BJ (cell line): ENCODE results near the gene PHAX. TPM values are rescaled to one million over a fixed set of nuclear protein-coding genes. Genes with fewer than 3 reads are reported as not detected.

Experiments
- CTCF ChIA-PET: fragments of 350-600 bp; formaldehyde crosslinking; extraction: SDS; loops from one replicate; lab custom pipeline; 2021; ENCODE audit warnings: antibody characterized with exemption, inconsistent platforms; lab: Yijun Ruan, JAX
- POLR2A ChIA-PET: fragments of 300-600 bp; sonication (Branson Sonifier 250); formaldehyde crosslinking; extraction: SDS; loops from one replicate; lab custom pipeline; 2021; ENCODE audit warnings: antibody characterized with exemption; lab: Charles Lee
- DNase-seq: peaks from one replicate; pipeline ENCODE4 v3.0.0-alpha.2; 2011; ENCODE audit warnings: low read depth
- H3K27me3 ChIP-seq: 2 replicates; pipeline ENCODE4 v1.6.0; 2011; ENCODE audit warnings: low read length; ENCODE audit not compliant: control insufficient read depth, insufficient read depth
- H3K36me3 ChIP-seq: 2 replicates; pipeline ENCODE4 v1.5.1; 2011; ENCODE audit warnings: low read length; ENCODE audit not compliant: control insufficient read depth, insufficient read depth
- H3K4me3 ChIP-seq: 2 replicates; pipeline ENCODE4 v1.5.1; 2011; ENCODE audit warnings: low read depth, mild to moderate bottlenecking, control low read depth, low read length
- polyA plus RNA-seq: library from polyadenylated mRNA; depleted of rRNA; stranded (reverse); fragments of >200 nt; gene quantifications from 2 replicates; pipeline ENCODE4 v1.2.3, GENCODE V29; 2011
- TF ChIP-seq, protein P1 (sequence below): IDR thresholded peaks from 2 replicates; pipeline ENCODE4 v1.5.1; 2011; ENCODE audit warnings: low read depth, mild to moderate bottlenecking, control low read depth, inconsistent platforms, low read length, moderate library complexity; ENCODE audit not compliant: insufficient read depth

The PHAX gene
- polyA plus RNA-seq, 1 experiment = 40.7 TPM

DNA sequence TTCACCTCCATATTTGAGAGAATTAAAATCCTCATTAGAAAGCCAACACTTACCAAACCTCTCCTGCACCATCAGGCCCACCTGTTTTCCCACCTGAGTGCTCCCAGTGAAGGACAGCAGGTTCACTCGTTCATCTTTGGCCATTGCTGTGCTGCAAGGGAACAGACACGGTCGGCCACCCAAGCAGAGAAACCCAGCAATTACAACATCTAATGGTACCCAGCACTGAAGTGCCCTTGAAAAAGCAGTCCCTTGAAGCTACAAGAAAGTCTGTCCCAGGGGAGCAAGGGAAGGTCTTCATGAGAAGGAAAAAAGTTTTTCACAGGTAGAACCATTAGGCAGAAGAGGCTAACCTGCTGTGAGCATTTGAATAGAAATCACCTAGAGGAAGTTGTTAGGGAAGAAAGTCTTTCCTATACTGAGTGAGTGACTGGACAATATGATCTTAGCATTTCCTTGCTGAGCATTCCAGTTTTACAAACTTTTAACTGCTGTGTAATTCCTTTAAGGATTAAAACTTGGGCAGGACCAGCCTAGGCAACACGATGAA, 32.5 kb upstream of the PHAX start:
- Histone ChIP-seq H3K36me3 (peaks cover 3% of the 10 kb centered on the region; the same call in 1 of the 2 replicates), H3K27me3 (no peaks in the 10 kb centered on the region), H3K4me3 (no peak overlapping the region)
- ChIA-PET POLR2A (no interaction called here), CTCF (no interaction called here)
- TF ChIP-seq, protein P1, sequence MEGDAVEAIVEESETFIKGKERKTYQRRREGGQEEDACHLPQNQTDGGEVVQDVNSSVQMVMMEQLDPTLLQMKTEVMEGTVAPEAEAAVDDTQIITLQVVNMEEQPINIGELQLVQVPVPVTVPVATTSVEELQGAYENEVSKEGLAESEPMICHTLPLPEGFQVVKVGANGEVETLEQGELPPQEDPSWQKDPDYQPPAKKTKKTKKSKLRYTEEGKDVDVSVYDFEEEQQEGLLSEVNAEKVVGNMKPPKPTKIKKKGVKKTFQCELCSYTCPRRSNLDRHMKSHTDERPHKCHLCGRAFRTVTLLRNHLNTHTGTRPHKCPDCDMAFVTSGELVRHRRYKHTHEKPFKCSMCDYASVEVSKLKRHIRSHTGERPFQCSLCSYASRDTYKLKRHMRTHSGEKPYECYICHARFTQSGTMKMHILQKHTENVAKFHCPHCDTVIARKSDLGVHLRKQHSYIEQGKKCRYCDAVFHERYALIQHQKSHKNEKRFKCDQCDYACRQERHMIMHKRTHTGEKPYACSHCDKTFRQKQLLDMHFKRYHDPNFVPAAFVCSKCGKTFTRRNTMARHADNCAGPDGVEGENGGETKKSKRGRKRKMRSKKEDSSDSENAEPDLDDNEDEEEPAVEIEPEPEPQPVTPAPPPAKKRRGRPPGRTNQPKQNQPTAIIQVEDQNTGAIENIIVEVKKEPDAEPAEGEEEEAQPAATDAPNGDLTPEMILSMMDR = no peak
- no peak for DNase-seq

DNA sequence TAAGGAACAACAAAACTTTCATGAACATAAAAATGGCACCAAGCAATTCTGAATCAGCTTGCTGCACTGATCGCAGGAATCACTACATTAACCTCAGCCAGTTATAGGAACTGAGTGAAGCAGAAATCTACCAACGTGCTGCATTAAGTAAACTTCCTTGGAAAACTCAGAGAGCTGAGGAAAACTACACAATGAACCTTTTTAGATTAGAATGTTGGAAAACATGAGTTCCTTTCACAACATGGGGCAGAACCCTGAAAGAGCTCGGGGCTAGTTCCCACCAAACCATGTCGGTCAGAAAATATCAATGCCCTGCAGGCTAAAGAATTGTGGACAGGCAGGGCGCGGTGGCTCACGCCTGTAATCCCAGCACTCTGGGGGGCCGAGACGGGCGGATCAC, 25.1 kb upstream of the PHAX start:
- DNase-seq = no peak
- H3K4me3 ChIP-seq = no peak overlapping the region
- CTCF ChIA-PET = interaction anchor here (0.9 to 1.4 kb wide), 2 partner anchors 19 to 25 kb away, joined by 3 read pairs; partner anchors contain the start of gene PHAX
- H3K27me3 ChIP-seq = no peaks in the 10 kb centered on the region
- POLR2A ChIA-PET = no interaction called here
- TF ChIP-seq, protein P1 = no peak
- peaks cover 5% of the 10 kb centered on the region for H3K36me3 ChIP-seq

DNA sequence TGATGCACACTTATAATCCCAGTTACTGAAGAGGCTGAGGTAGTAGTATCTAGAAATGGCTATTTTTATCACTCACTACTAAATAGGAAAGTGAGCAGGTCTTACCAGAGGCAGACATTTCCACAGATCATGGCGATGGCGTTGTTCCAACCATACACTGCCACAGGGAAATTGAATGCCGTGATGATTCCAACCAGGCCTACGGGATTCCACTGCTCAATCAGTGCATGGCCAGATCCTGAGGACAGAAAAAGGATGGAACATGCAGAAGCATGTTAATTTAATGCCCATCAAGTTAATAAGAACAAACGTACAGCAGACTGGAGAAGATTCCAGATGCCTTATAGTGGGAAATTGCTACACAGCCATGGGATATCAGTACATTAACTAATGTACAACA, 23.8 kb upstream of the PHAX start:
- Histone ChIP-seq H3K36me3 (peaks cover 7% of the 10 kb centered on the region), H3K4me3 (no peak overlapping the region), H3K27me3 (no peaks in the 10 kb centered on the region)
- ChIA-PET POLR2A (no interaction called here), CTCF (no interaction called here)
- no peak for DNase-seq
- TF ChIP-seq, protein P1 = no peak

DNA sequence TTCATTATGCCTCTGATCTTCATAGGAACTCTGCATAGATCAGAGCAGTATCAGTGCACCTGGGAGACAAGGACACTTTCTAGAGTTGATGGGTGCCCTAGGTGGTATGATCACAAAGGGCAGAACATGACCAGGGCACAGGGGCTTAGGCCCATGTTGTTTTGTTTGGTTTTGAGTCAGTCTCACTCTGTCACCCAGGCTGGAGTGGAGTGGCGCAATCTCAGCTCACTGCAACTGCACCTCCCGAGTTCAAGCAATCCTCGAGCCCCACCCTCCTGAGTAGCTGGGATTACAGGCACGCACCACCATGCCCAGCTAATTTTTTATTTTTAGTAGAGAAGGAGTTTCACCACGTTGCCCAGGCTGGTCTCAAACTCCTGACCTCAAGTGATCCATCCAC, 23.3 kb upstream of the PHAX start:
- CTCF ChIA-PET = no interaction called here
- TF ChIP-seq, protein P1 = no peak

DNA sequence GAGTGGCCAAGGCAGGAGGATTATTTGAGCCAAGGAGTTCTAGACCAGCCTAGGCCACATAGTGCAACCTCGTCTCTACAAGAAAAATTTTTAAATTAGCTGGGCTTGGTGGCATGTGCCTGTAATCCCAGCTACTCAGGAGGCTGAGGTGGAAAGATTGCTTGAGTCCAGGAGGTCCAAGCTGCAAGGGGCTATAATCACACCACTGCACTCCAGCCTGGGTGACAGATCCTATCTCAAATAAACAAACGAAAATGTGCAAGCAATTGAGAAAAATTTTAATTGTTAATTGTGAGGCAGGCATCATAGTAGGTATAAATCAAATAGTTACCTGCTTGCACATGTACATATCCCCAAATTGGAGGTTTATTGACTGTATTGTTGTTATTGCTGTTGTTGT, 21.0 kb upstream of the PHAX start:
- DNase-seq = no peak
- H3K27me3 ChIP-seq = no peaks in the 10 kb centered on the region
- no peak overlapping the region for H3K4me3 ChIP-seq
- H3K36me3 ChIP-seq = peaks cover 7% of the 10 kb centered on the region
- ChIA-PET POLR2A (no interaction called here), CTCF (interaction anchor here (1.1 to 1.3 kb wide), 3 partner anchors 10 to 21 kb away, joined by 3 read pairs; partner anchors contain the start of gene PHAX)
- TF ChIP-seq, protein P1 = no peak

More for the DNA sequence above, 23.3 kb upstream of the PHAX start:
- Histone ChIP-seq H3K4me3 (no peak overlapping the region), H3K27me3 (no peaks in the 10 kb centered on the region), H3K36me3 (peaks cover 7% of the 10 kb centered on the region)
- POLR2A ChIA-PET = no interaction called here
- no peak for DNase-seq
